HepG2 (cell line): Measurements from ENCODE around the gene ARFGEF3. TPM values are rescaled to one million over a fixed set of nuclear protein-coding genes. Genes with fewer than 3 reads are reported as not detected.

Source experiments
- ATAC-seq: fragments of 200-7000 bp; cut with Tn5 transposase; 3 replicates; pipeline ENCODE4 v1.9.1; 2020; ENCODE audit warnings: mild to moderate bottlenecking, moderate library complexity
- BruUV-seq: library from RNA; stranded (reverse); fragments of 400-500 nt; replicated peaks from 2 replicates; lab custom pipeline; 2021; lab: Mats Ljungman, UMichigan
- CTCF ChIA-PET: fragments of 300-600 bp; formaldehyde crosslinking; extraction: SDS; loops from one replicate; lab custom pipeline; 2021; ENCODE audit warnings: low total read pairs, inconsistent platforms, low intra/inter-chr PET ratio; lab: Yijun Ruan, JAX
- POLR2A ChIA-PET: fragments of 350-600 bp; sonication (Branson Sonifier 250); formaldehyde crosslinking; loops from one replicate; lab custom pipeline; 2020; ENCODE audit warnings: antibody characterized with exemption, inconsistent platforms; lab: Yijun Ruan, JAX
- DNase-seq: peaks from one replicate; pipeline ENCODE4 v3.0.0-alpha.2; 2015; ENCODE audit warnings: low spot score
- FAIRE-seq: peaks from 3 replicates; lab custom pipeline; 2011; peaks lifted over from hg19 to GRCh38; lab: Jason Lieb, UNC
- H2AFZ ChIP-seq: one replicate; pipeline ENCODE4 v1.6.1; 2011; ENCODE audit warnings: low read length, inconsistent platforms
- H3K27ac ChIP-seq: fragments of 300-600 bp; 3 replicates; pipeline ENCODE4 v1.8.0; 2011; ENCODE audit warnings: mixed run types, mild to moderate bottlenecking, mixed read lengths, low read length, inconsistent platforms; ENCODE audit not compliant: insufficient read depth; ENCODE audit errors: extremely low read length
- H3K27me3 ChIP-seq, 2 experiments: fragments of 200-600 bp in 1 of 2; 2 replicates in 1 of 2; 3 replicates in 1 of 2; pipeline versions ENCODE4 v1.6.0 to v1.8.0; 2011; ENCODE audit warnings: low read length in 2 of 2, mild to moderate bottlenecking in 2 of 2, moderate library complexity in 2 of 2, inconsistent platforms in 1 of 2; ENCODE audit not compliant: insufficient read depth in 2 of 2, control insufficient read depth in 1 of 2
- H3K36me3 ChIP-seq, 2 experiments: fragments of 200-600 bp in 1 of 2; replicated peaks in 1 of 2; 2 replicates in 1 of 2; 3 replicates in 1 of 2; pipeline versions ENCODE4 v1.5.1 to v1.8.0; 2011; ENCODE audit warnings: low read length in 2 of 2, inconsistent platforms in 1 of 2; ENCODE audit not compliant: insufficient read depth in 2 of 2, control insufficient read depth in 1 of 2
- H3K4me1 ChIP-seq: 2 replicates; pipeline ENCODE4 v1.5.1; 2012; ENCODE audit warnings: low read length, inconsistent platforms; ENCODE audit not compliant: insufficient read depth
- H3K4me2 ChIP-seq: 2 replicates; pipeline ENCODE4 v1.6.0; 2011; ENCODE audit warnings: low read depth, low read length, inconsistent platforms
- H3K4me3 ChIP-seq, 3 experiments: fragments of 200-600 bp in 1 of 3; sonication (generic), shearing (Covaris generic) in 1 of 3; replicated peaks in 1 of 3; 2 replicates each; pipeline ENCODE4 v1.5.1; 2011 to 2016; ENCODE audit warnings: low read length in 3 of 3, inconsistent platforms in 2 of 3, low read depth in 2 of 3, mild to moderate bottlenecking in 2 of 3, control low read depth in 1 of 3, mixed read lengths in 1 of 3; ENCODE audit not compliant: insufficient read depth in 1 of 3
- H3K79me2 ChIP-seq: one replicate; pipeline ENCODE4 v1.6.1; 2011; ENCODE audit warnings: low read length, inconsistent platforms; ENCODE audit not compliant: insufficient read depth
- H3K9ac ChIP-seq: 2 replicates; pipeline ENCODE4 v1.6.0; 2011; ENCODE audit warnings: mild to moderate bottlenecking, low read depth, low read length, inconsistent platforms; ENCODE audit not compliant: insufficient read depth
- H3K9me3 ChIP-seq: 2 replicates; pipeline ENCODE4 v1.5.1; 2012; ENCODE audit warnings: mild to moderate bottlenecking, low read length
- H4K20me1 ChIP-seq: 2 replicates; pipeline ENCODE4 v1.6.0; 2011; ENCODE audit warnings: inconsistent platforms, mild to moderate bottlenecking, low read length, moderate library complexity; ENCODE audit not compliant: insufficient read depth
- CCDC6 ChIP-seq: sonication (generic); formaldehyde crosslinking; IDR thresholded peaks from 2 replicates; pipeline ENCODE4 v1.8.1; 2022; ENCODE audit warnings: mild to moderate bottlenecking, missing genetic modification reagents, moderate library complexity
- HOXA3 ChIP-seq: sonication (generic); formaldehyde crosslinking; IDR thresholded peaks from 2 replicates; pipeline ENCODE4 v1.5.0; 2020; ENCODE audit warnings: missing genetic modification reagents
- HOXD1 ChIP-seq: sonication (generic); formaldehyde crosslinking; IDR thresholded peaks from 2 replicates; pipeline ENCODE4 v1.5.0; 2020; ENCODE audit warnings: missing genetic modification reagents
- MAFK ChIP-seq, 2 experiments: IDR thresholded peaks in 1 of 2; conservative IDR thresholded peaks in 1 of 2; 2 replicates each; pipeline ENCODE4 v1.6.1; 2011; ENCODE audit warnings: improper control_type of control experiment in 2 of 2, low read length in 2 of 2
- TFDP2 ChIP-seq: sonication (generic); formaldehyde crosslinking; IDR thresholded peaks from 2 replicates; pipeline ENCODE4 v1.4.0; 2020; ENCODE audit warnings: missing genetic modification reagents
- ZBTB33 ChIP-seq: sonication (generic); formaldehyde crosslinking; IDR thresholded peaks from 2 replicates; pipeline ENCODE4 v1.4.0; 2020; ENCODE audit warnings: missing genetic modification reagents
- ZFP82 ChIP-seq: sonication (generic); formaldehyde crosslinking; IDR thresholded peaks from 2 replicates; pipeline ENCODE4 v1.5.1; 2020; ENCODE audit warnings: mild to moderate bottlenecking, missing genetic modification reagents, borderline replicate concordance
- ZNF10 ChIP-seq: sonication (generic); formaldehyde crosslinking; IDR thresholded peaks from 2 replicates; pipeline ENCODE4 v1.4.0; 2020; ENCODE audit warnings: mild to moderate bottlenecking, low read depth, missing genetic modification reagents, borderline replicate concordance
- ZNF546 ChIP-seq: sonication (generic); formaldehyde crosslinking; conservative IDR thresholded peaks from 2 replicates; pipeline ENCODE4 v1.8.1; 2023; ENCODE audit warnings: mild to moderate bottlenecking, missing genetic modification reagents
- ZNF547 ChIP-seq: sonication (generic); formaldehyde crosslinking; IDR thresholded peaks from 2 replicates; pipeline ENCODE4 v1.5.1; 2020; ENCODE audit warnings: mild to moderate bottlenecking, missing genetic modification reagents
- ZNF549 ChIP-seq: sonication (generic); formaldehyde crosslinking; IDR thresholded peaks from 2 replicates; pipeline ENCODE4 v1.5.0; 2020; ENCODE audit warnings: missing genetic modification reagents
- ZNF766 ChIP-seq: sonication (generic); formaldehyde crosslinking; IDR thresholded peaks from 2 replicates; pipeline ENCODE4 v1.5.0; 2020; ENCODE audit warnings: missing genetic modification reagents, borderline replicate concordance
- ZNF770 ChIP-seq: sonication (generic); formaldehyde crosslinking; IDR thresholded peaks from 2 replicates; pipeline ENCODE4 v1.5.0; 2020; ENCODE audit warnings: mild to moderate bottlenecking, missing genetic modification reagents
- ZNF816 ChIP-seq: sonication (generic); formaldehyde crosslinking; IDR thresholded peaks from 2 replicates; pipeline ENCODE4 v1.8.0; 2022; ENCODE audit warnings: missing genetic modification reagents, mild to moderate bottlenecking, borderline replicate concordance
- WGBS: methylation state at CpG from one replicate; pipeline ENCODE4 v1.1.6; 2017; ENCODE audit warnings: low lambda C conversion rate; 5-methylcytosine and 5-hydroxymethylcytosine counted together
- in situ Hi-C: cut with HindIII; loops from 2 replicates; pipeline ENCODE4 v1.10.0; 2017; ENCODE audit warnings: low pct_unique_long_range_greater_than_20kb; ENCODE audit not compliant: extremely low pct_ligation_motif_present
- intact Hi-C: fragments of 100-400 bp; cut with micrococcal nuclease; formaldehyde crosslinking; loops from one replicate; pipeline ENCODE4 v1.10.0; 2022; ENCODE audit not compliant: unreplicated experiment
- polyA plus RNA-seq, 8 experiments: library from polyadenylated mRNA; depleted of rRNA in 3 of 8; stranded (reverse) in 7 of 8; unstranded in 1 of 8; fragments of >200 nt; fragmentation: Illumina TruSeq in 4 of 8; extraction: Trizol in 4 of 8; gene quantifications; 2 replicates each; pipeline versions ENCODE4 v1.2.1 to v1.2.3, GENCODE V29; 2011 to 2016; ENCODE audit warnings: low read depth in 4 of 8, missing spikeins in 1 of 8, mixed read lengths in 1 of 8; ENCODE audit not compliant: insufficient read depth in 1 of 8
- total RNA-seq, 5 experiments: library from RNA; depleted of rRNA; stranded (reverse); fragments of >200 nt; fragmentation: Illumina TruSeq; extraction: Trizol; gene quantifications; 2 replicates each; pipeline ENCODE4 v1.2.3, GENCODE V29; 2016; ENCODE audit warnings: low read depth in 1 of 5

Gene ARFGEF3
- total and polyA plus RNA-seq, 2 of the 13 experiments (the other 11 are each of a cell fraction or from before 2014, with no cell fraction given) = 0.60 to 2.6 TPM

- H2AFZ ChIP-seq = no peak overlapping the region
- no peak overlapping the region for H3K27ac ChIP-seq
- no peaks in the 10 kb centered on the region for H4K20me1 ChIP-seq
- BruUV-seq = no TSS peak
- FAIRE-seq = no peak
- ChIA-PET POLR2A (no interaction called here), CTCF (no interaction called here)
- DNase-seq = no peak
- no peaks in the 10 kb centered on the region; a peak in 1 of 5 replicates for H3K27me3 ChIP-seq
- H3K36me3 ChIP-seq = no peaks in the 10 kb centered on the region
- H3K9me3 ChIP-seq = no peaks in the 10 kb centered on the region
- ATAC-seq = no peak
- no peak overlapping the region for H3K4me2 ChIP-seq
- no peak for TF ChIP-seq ZFP82 (CRISPR knock-in tag)
- no peak overlapping the region for H3K4me3 ChIP-seq
- intact Hi-C loops (no loop called here), in situ Hi-C loops (no loop called here)
- 68% methylated on average over 14 of the region's 14 CpGs for WGBS
- no peaks in the 10 kb centered on the region for H3K4me1 ChIP-seq
- no peak overlapping the region for H3K9ac ChIP-seq
- H3K79me2 ChIP-seq = no peaks in the 10 kb centered on the region
Observed at GRCh38 chr6:138334000-138334399, 172.3 kb downstream of the ARFGEF3 start.

- intact Hi-C loops (no loop called here), in situ Hi-C loops (no loop called here)
- no peak overlapping the region for H3K4me3 ChIP-seq
- H3K27ac ChIP-seq = no peak overlapping the region
- no peak overlapping the region for H3K9ac ChIP-seq
- DNase-seq (no peak), FAIRE-seq (no peak), ATAC-seq (no peak)
- ChIA-PET CTCF (no interaction called here), POLR2A (no interaction called here)
- BruUV-seq = no TSS peak
- H3K27me3 ChIP-seq = no peaks in the 10 kb centered on the region; a peak in 1 of 5 replicates
- WGBS = 74% methylated on average over 14 of the region's 14 CpGs
- H4K20me1 ChIP-seq = no peaks in the 10 kb centered on the region
- no peaks in the 10 kb centered on the region for H3K79me2 ChIP-seq
- no peaks in the 10 kb centered on the region for H3K9me3 ChIP-seq
- H3K4me2 ChIP-seq = no peak overlapping the region
- H2AFZ ChIP-seq = no peak overlapping the region
- H3K4me1 ChIP-seq = no peaks in the 10 kb centered on the region
- H3K36me3 ChIP-seq = no peaks in the 10 kb centered on the region
- TF ChIP-seq ZNF816 (CRISPR knock-in tag) (no peak), CCDC6 (CRISPR knock-in tag) (no peak), ZNF549 (no peak), ZNF547 (CRISPR knock-in tag) (no peak), ZNF10 (CRISPR knock-in tag) (no peak), MAFK (conservative IDR thresholded peaks at IDR 0.05 in 1 of 2, IDR thresholded peaks at IDR 0.05 in 1 of 2; ENCODE audit: low read length in 2 of 2) (no peak), ZNF546 (CRISPR knock-in tag) (no peak), ZBTB33 (CRISPR knock-in tag) (no peak), TFDP2 (CRISPR knock-in tag) (no peak), HOXD1 (no peak), HOXA3 (no peak), ZNF770 (no peak), ZNF766 (CRISPR knock-in tag) (no peak)
Observed at GRCh38 chr6:138334963-138335362, 173.2 kb downstream of the ARFGEF3 start.
